Epithelial cell of proximal tubule (primary cell): ENCODE data around the gene FAM168A. TPM values are rescaled to one million over a fixed set of nuclear protein-coding genes. Genes with fewer than 3 reads are reported as not detected.

Source experiments
- DNase-seq: peaks from one replicate; pipeline ENCODE4 v3.0.0-alpha.2; 2011; ENCODE audit warnings: low read depth
- H3K4me3 ChIP-seq: 2 replicates; pipeline ENCODE4 v1.5.1; 2011; ENCODE audit warnings: low read depth, mild to moderate bottlenecking, low read length
- CTCF ChIP-seq: conservative IDR thresholded peaks from 2 replicates; pipeline ENCODE4 v1.5.1; 2012; ENCODE audit warnings: low read depth, mild to moderate bottlenecking, low read length
- total RNA-seq: library from RNA; depleted of rRNA; stranded (reverse); fragments of >200 nt; gene quantifications from 2 replicates; pipeline ENCODE4 v1.2.3, GENCODE V29; 2015

Gene FAM168A
- total RNA-seq, 1 donor from 2014 or later: 10.0 TPM

GRCh38 chr11:73532310-73532709 lies 65.6 kb downstream of the FAM168A start:
- no peak for DNase-seq
- TF ChIP-seq CTCF: no peak
- no peak overlapping the region for H3K4me3 ChIP-seq

- no peak overlapping the region for H3K4me3 ChIP-seq
- no peak for TF ChIP-seq CTCF
- no peak for DNase-seq
These were observed 66.5 kb downstream of the FAM168A start for GRCh38 chr11:73531386-73531785.

DNA sequence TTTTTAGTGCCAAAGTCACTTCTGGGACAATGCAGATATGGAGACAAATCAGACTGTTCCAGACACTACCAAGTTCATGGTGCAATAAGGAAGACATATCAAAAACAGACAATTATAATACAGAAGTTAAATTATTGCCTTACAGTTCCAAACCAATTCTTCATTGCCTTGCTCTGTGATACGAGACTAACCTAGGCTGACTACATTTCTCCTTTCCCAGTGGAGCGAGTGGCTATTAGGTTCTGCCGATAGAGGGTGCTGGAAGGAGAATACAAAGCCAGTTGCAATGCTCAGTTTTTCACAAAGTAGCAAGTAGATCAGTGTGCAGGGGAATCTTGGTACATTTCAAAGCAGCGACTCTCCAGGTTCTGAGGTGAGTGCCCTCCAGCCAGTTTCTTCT lies 67.8 kb downstream of the FAM168A start:
- TF ChIP-seq CTCF: peak; percentile 69
- H3K4me3 ChIP-seq: no peak overlapping the region
- DNase-seq: no peak

- no peak overlapping the region for H3K4me3 ChIP-seq
- TF ChIP-seq CTCF: no peak
These were observed 68.7 kb downstream of the FAM168A start for GRCh38 chr11:73529204-73529530.

DNA sequence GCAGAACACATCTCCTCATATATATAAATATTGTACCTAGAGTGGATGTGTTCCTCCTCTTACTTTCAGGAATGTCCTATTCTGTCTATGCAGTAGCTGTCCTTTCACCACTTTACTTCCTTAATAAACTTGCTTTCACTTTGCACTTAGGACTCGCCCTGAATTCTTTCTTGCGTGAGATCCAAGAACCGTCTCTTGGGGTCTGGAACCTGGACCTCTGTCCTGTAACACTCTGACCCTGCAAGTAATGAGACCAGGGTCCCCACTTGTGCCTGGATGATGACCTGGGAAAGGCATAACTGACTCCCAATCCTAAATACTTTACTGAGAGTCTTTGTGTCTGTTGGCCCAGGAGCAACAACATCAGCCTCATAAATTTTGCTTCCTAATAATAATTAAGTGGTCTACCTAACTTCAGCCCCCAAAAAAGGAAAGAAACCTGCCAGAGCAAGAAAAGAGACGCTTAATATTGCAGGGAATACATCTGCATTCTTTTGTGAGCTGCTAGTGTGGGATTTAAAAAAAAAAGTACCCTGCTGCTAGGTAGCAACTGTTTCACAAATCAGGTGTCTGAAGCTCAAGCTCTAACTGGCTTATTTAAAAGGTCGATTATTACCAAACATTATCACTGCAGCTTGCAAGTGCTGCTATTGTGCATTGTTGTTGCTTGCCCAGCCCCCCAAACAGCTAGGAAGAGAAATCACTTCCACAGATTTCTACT lies 69.3 kb downstream of the FAM168A start:
- no peak for DNase-seq
- TF ChIP-seq CTCF: no peak
- H3K4me3 ChIP-seq: peak overlapping the region; percentile 40

More at GRCh38 chr11:73529204-73529530, 68.7 kb downstream of the FAM168A start:
- DNase-seq: no peak

- no peak overlapping the region for H3K4me3 ChIP-seq
- DNase-seq: no peak
- TF ChIP-seq CTCF: no peak
These were observed 69.9 kb downstream of the FAM168A start for GRCh38 chr11:73528013-73528412.

- TF ChIP-seq CTCF: no peak
- no peak for DNase-seq
- no peak overlapping the region for H3K4me3 ChIP-seq
These were observed 72.3 kb downstream of the FAM168A start for GRCh38 chr11:73525611-73526010.
